Effector CD4-positive, alpha-beta T cell (primary cell): ENCODE measurements around the gene SCN7A.
"Not testable (repeated sequence)": the region's sequence is repeated elsewhere in the genome, so short reads cannot be mapped to it uniquely, and the experiment has no call there.

Experiments
- DNase-seq: peaks from one replicate; pipeline ENCODE4 v3.0.0-alpha.2; 2020

The SCN7A gene

DNA sequence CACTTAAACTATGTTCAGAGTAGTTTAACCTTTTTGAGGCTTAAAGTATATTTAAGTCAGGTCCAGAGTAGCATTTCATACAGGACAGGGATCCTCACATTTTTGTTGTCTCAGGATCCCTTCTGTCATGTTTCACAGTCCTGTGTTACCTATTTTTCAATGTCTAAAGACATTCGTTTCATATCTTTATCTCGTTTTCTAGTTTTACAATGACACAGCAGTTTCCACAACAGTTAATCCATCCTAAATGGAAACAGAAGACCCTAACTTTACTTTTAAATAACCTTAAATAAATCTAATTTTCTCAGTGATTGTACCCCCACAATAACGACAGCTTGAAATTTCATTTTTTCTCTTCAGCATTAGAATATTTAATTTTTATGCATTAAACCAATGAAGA is 101.0 kb downstream of the SCN7A start:
- no peak for DNase-seq

DNA sequence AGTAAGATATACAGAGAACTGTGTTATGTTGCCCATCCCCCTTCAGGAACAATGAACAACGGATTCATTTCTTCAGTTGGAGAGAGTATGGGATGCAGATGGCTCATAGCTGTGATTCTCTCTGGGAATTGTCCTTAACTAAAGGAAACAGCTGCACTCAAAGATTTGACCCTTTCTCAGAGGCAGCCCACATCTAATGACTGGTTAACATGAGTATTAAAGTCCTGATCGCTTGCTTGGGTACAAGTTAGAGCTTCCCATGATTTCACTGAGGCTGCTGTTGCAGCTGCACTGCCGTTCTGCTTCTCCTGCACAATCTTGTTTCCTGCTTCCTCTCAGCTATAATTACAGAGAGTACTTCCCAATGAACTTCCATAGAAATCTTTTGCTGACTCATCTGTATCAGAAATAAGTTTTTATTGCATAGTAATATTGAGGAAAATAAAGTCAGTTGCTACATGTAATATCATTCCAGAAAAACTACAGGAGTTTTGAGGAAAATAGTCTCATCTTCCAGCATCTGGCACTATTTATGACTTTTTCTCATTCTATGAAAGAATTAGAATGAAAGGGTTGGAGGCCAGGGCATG is 105.5 kb downstream of the SCN7A start:
- DNase-seq = no peak

DNA sequence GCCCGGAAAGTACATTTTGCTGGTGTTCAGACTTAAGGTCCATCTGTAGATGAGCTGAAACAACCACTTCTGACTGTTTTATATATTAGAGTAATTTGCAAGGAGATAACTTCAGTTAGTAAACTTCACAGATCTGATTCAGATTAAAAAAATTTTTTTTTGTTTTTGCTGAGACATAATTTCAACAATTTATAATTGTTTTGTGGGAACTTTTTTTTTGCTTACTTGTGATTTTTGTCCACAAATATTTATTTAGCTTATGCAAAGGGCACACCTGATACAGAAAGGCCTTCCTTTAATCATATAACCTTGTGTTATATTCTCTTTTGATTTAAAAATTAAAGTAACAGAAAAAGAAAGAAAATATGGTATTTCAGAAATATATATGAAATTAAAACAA is 108.7 kb downstream of the SCN7A start:
- no peak for DNase-seq

DNA sequence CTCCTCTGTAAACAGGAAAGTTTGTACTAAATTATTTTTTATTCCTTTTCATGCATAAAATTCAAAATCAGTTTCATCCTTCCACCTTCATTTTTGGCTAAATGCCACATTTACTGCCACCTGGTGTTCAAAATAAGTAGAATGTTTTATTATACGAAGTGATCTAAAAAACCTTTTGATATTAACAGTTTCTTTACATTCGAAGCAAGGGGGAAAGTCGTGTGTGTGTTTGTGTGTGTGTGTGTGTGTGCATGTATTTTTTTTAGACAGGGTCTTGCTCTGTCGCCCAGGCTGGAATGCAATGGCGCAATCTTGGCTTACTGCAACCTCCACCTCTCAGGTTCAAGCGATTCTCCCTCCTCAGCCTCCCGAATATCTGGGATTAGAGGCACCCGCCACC is 109.3 kb downstream of the SCN7A start:
- DNase-seq = no peak

DNA sequence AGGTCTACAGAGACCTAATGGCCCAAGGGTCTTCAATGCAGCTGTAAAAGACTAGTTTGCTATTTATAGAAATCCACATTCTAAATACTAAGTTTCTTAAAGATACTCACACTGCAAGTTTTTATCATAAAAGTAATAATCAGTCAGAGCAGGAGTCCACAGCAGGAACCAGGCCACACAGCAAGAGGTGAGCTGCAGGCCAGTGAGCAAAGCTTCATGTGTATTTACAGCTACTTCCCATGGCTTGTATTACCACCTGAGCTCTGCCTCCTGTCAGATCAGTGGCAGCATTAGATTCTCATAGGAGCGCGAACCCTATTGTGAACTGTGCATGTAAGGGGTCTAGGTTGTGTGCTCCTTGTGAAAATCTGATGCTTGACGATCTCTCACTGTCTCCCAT is 111.6 kb downstream of the SCN7A start:
- DNase-seq = no peak

DNA sequence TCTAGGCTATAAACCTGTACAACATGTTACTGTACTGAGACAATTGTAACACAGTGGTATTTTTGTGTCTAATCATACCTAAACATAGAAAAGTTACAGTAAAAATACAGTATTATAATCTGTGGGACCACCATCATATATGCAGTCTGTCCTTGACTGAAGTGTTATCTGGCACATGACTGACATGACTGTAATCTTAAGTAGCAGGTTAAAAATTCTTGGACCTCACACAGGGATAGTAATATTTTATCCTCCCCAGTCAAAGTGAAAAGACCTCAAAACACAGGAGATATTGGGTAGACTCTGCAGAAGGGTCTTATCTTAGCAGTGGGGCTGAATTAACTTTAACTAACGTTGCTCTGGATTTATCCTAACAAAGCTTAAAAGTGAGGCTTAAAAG is 113.4 kb downstream of the SCN7A start:
- DNase-seq = no peak

DNA sequence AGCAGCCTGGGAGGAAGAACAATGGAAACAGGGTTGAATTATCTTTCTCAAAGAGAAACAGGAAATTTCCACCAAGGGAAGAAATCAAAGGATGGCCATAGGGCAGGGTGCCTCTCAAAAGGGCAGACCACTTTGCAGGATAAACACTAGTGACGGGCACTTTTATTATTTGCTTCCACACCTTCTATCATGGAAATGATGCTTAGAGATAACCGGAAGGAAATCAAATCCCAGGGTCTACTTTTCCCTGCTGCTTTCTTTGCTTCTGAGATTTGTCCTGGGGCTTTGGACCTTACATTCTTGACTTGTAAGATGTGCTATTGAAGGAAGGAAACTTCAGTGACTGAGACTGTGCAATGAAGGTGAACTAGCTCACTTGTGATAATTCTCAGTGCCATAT is 117.2 kb downstream of the SCN7A start:
- DNase-seq = no peak

DNA sequence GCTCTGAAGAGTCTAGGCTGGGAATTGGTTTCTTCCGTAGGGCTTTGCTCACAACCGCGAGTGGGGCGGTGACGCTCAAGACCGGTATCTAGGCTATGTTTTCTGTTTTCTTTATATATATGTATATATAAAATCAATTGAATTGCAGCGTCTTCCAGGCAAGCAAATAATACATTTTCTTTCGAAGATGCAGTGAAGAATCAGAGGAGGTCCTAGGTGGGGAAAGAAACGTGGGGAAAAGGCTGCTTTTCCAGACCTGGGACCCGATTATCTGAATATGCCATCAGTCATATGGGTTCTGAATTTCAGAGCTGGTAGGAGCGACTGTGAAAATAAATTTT is 117.6 kb downstream of the SCN7A start:
- no peak for DNase-seq

DNA sequence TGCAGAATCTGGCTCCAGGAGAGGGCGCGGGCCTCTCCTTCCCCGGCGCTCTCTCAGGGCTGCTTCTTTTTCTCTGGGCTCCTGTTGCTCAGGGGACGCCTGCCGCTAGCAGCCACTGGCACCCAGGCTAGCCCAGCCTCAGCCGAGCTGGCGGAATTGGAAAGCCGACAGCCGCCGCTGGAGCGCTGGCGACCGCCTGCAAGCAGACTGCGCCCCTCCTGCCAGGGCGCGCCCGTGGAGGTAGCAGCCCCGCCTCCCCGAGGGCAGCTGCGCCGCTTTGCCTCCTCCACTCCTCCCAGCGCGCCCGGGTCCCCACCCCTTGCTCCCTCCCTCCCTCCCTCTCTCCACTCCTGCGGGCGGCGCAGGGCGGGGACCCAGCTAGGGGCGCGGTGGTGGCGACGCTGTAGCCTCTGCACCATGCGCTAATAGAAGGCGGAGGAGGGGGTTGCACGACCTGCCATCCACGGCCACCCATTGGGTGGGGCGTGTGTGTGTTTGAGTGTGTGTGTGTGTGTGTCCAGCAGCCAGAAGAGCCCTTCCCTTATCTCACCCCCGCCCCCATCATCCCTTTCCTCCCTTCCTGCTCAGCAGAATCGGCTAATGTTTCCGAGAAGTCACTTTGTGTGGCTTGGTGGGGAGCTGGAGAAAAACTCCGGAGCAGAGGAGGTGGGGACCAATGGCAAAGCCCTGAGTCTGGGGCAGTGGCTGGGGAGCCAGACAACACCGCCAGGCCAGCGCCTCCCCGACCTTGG is 118.1 kb downstream of the SCN7A start, which contains the start of gene SCN9A:
TSS of gene SCN9A (minus strand) at position 209 of the 752 bp plus-strand sequence. CDS start 64,188 bp downstream, outside the sequence.
- no peak for DNase-seq

DNA sequence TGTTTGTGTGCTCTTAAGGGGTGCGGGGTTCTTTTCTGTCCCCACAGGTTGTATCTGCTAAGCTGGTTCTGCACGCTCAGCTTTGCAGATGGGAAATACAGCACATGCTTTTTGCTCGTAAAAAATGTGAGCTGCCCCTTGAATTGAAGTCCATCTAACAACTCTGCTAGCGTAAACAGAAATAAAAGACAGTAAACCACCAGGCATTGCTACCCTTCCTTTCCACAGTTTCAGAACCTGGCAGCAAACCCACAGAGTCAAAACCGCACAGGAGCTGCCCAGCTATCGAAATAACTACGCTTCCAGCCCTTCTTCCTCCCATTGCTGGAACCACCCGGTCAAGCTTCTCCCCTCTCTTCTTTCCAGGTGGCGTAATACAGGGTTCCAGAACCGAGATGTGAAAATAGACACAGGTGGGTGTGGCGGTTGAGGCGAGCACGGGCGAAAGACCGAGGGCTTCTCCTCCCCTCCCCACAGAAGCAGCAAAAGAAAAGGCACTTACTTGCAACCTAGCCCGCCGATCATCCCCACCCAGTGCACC is 118.8 kb downstream of the SCN7A start:
- no peak for DNase-seq

DNA sequence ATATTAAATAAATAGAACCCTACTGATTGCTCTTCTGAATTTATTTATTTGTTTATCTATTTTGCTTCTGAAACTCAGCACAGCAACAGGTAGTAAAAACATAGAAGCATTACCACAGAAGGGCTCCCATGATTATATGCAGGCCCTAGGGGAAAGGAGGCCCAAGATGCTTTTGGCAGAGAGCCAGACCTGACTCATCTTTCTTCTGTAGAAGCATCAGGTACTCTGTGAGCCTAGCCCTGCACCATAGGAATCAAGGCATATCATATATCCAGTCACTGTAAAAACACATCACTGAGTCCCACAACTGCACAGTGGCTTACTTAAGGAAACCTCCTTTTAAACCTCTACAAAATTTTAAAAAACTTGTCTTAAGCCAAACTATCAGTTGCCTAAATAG is 120.1 kb downstream of the SCN7A start:
- DNase-seq = no peak

DNA sequence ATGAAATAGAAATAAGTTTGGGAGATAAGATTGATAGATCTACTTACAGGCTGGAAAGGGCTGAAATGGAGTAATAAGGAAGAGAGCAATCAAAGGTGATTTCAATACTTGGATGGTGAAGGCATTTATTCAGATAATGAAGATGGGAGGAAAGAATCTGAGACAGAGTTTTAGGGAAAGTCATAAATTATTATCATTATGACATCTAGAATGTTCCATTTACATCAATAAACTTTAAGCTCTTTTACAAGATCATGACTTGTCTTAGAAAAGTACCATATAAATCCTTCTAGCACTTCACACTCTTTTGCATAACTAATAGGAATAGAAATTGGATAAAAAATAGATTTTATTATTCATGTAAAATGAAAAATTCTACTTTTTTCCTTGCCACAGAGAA is 120.5 kb downstream of the SCN7A start:
- no peak for DNase-seq

DNA sequence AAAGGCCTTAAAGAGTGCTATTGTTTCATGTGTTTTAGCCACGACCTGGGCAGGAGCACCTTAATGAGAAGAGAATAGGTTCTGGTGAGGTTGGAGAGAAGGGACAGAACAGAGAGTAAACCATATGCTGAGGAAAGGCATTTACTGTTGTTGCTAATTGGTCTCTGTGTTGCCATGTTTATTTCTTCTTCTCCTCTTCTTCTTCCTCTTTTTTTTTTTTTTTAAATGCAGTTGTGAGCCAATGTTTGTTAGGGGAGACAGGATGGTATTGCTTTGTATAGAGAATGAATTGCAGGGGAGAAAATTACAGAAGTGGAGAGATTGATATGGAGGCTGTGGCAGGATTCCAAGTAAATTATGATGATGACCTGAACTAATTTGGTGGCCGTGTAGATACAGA is 120.9 kb downstream of the SCN7A start:
- DNase-seq = no peak

DNA sequence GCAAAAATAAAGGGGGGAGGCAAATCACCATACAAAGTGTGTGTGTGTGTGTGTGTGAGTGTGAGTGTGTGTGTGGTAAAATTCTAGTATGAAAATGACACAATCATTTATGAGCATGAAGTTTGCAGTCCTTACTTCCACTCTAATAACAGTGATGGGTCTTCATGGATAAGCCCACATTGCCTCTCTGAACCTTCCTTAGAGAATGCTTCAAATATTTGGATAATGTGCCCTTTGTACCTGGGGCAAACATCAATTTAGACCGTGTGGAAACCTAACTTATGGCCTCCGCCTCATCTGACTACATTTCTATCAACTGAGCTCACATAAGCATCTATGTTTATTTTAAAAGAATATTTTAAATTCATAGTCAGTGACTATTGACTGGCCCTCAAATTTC is 122.0 kb downstream of the SCN7A start:
- no peak for DNase-seq

DNA sequence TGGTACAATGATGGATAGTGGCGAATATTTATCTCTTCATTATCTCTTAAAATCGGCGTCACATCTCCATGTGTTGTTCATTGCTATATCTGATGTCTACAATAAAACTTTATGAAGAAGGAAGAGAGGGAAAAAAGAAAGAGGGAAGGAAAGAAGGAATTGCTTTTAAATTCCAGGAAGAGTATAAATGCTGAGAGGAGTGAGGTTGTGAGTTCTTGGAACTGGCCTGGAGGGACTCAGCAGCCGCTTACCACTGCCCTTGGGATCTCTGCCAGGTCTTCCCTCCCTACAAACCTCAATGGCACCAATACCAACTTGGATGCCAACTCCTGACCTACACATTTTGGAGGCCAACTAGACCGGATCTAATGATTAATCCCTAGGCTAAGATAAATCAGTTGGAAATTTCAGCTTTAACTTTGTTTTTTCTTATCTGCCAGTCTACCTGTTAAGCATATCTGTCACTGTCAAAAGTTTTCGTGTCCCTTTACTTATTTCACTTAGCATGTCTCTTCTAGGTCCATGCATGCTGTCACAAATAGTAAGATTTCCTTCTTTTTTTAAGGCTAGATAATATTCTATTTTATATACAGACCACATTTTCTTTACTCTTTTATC is 128.1 kb downstream of the SCN7A start:
- DNase-seq = no peak

DNA sequence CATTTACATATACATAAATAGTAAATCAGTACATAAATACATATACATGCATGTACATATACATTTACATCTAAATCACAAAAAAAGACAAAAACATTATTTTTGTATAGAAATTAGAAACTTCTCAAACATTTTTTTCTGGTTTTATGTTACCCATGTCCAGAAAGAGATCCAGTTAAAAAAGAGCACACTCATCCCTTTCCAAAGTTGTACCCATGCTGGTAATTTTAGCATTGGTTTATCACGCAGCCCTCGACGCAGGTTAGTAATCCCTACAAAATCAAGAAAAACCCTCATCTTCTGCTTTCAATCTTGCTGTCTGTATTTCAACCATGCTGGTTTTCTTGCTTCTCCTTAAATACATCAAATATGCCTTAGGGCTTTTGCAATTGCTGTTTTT is 128.8 kb downstream of the SCN7A start:
- no peak for DNase-seq

DNA sequence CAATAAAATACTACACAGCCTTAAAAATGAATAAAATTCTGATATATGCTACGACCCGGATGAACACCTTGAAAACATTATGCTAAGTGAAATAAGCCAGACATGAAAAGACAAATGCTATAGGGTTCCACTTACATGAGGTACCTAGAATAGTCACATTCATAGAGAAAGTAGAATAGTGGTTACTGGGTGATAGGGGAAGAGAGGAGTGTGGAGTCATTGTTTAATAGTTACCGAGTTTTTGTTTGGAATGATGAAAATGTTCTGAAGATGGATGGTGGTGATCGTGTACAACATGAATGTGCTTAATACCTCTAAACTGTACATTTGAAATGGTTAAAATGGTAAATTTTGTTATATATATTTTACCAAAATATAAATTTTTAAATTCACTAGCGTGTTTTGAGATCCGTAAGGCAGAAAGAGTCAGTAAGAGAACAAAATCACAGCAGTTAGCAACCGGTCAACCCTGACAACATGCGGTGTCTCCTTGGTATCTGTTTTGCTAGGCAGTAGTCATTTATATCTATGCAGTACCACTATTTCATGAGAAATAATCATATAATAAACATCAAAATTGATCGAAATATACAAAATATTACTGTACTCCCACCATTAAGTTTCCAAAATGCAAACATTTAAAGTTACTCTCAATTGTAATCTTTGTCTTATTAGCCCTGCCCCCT is 129.4 kb downstream of the SCN7A start:
- DNase-seq = no peak

DNA sequence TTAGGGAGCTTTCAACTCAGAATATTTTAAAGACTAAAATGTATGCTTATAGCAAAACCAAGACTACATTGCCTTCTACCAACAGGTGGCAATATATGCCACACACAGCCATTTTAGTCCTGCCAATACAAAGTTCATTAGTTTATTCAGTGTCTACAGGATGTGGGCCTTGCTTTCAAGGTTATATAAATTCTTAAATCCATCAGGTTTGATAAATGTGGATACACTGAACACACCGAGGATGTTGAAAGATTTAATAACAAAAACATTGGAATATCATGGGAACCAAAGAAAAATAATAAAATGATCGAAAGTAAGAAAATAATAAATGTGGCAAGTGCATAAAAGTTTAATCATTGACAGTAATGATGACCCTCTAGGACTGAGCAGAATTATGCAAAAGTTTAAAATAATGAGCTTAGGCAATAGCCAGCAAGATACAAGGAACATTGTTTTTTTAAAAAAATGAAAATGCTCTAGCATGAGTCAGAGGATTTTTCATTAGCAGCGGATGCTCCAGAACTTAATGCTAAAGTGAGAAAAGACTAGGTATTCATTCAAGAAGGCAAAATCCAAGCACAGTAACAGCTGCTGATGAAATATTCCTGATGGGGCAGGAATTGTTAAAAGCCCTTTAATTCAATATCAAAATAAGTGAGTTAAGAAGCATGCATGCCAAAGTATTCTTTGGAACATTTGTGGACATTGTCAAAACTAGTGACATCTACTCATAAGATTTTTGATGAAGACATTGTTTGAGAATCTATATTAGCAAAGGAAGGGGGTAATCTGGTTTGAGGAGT is 132.5 kb downstream of the SCN7A start:
- DNase-seq = no peak

DNA sequence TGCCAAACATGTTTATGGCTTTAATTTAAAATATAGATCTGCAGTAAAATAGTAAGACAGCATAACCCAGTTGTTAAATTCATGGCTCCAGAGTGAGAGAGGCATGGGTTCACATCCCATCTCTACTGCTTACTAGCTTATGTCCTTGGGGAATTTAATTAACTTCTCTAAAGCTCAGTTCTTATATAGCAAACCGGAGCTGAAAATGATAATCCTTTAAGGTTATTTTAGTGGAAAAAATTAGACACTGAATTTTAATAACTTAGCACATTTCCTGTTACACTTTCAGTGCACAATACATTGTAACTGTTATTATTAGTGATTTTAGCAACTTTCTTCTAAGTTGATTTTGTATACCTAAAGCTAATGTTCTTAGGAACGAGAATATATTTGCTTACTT is 133.1 kb downstream of the SCN7A start:
- no peak for DNase-seq

DNA sequence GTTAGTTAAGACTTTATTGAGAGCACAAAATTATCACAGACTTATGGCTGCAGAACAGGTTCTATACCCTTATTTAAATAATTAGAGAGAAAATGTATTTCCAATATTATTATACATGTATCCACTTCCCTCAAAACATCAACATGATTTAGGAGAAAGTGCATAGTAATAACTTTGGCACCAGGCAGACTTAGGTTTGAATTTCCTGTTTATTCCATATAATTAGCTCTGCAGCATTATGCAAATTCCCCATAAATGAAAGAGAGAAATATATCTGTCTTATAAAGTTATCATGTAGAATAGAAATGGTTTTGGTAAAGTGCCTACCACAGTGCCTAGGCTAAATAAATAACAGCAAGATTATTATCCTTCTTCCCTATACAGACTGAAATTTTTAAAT is 133.6 kb downstream of the SCN7A start:
- DNase-seq = no peak

DNA sequence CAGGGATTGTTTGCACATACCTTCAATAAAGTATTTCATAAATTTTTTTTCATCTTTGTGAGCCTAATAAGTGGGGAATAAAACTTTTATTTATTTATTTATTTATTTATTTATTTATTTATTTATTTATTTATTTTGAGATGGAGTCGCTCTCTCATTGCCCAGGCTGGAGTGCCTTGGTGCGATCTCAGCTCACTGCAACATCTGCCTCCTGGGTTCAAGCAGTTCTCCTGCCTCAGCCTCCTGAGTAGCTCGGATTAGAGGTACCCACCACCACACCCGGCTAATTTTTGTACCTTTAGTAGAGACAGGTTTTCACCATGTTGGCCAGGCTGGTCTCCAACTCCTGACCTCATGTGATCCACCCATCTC is 136.1 kb downstream of the SCN7A start:
- DNase-seq = not testable (repeated sequence)

DNA sequence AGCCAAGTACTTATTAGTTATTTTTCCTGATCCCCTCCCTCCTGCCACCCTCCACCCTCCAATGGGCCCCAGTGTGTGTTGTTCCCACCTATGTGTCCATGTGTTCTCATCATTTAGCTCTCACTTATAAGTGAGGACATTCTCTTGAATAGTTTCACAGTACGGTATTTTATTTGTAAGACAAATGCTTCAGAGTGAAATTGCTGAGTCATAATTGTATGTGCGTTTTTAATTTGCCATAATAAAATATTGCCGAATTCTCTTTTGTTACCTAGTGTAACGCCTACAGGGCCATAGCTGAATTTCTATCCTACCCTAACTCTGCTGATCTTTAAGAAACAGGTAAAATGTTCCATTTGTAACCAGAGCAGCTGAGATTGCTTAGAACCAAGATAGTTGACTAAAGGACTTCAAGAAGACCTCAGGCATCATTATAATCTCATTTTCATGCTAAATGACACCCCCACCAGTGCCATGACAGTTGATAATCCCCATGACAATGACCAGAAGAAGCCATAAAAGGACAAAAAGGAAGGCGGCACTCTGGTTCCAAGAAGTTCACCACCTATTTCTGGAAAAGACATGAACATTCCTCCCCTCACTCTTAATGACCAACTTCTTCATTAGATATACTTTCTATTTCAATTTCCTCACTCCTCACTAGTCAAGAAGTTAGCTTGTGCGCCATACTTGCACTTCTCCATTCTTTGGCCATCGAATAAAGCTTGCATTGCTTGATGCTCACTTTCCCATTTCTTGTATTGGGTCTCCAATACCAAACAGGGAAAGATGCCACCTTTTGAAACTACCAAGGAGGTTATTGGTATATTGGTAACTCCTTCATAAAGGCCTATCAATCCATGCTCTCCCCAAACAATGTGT is 136.7 kb downstream of the SCN7A start:
- no peak for DNase-seq
